K562 (cell line): ENCODE measurements around the gene CRELD2. TPM values are rescaled to one million over a fixed set of nuclear protein-coding genes. Genes with fewer than 3 reads are reported as not detected.
A peak's percentile ranks its signal among the peaks of the same experiment; 100 is the strongest.

Experiments used
- BCLAF1 ChIP-seq, 2 experiments: fragments of 450-650 bp in 1 of 2; IDR thresholded peaks; 2 replicates each; pipeline ENCODE4 v1.6.1; 2011 to 2017; ENCODE audit warnings: low read depth in 2 of 2, antibody characterized with exemption in 1 of 2, borderline replicate concordance in 1 of 2, low read length in 1 of 2, mild to moderate bottlenecking in 1 of 2, mixed read lengths in 1 of 2; ENCODE audit not compliant: control insufficient read depth in 1 of 2
- C11orf30 ChIP-seq: fragments of 450-650 bp; IDR thresholded peaks from 2 replicates; pipeline ENCODE4 v1.6.1; 2016; ENCODE audit warnings: low read depth, mild to moderate bottlenecking
- CHD7 ChIP-seq: fragments of 200-600 bp; sonication (generic); IDR thresholded peaks from one replicate; pipeline ENCODE4 v1.6.1; 2012; ENCODE audit warnings: mild to moderate bottlenecking, low read depth, low read length, inconsistent platforms
- FOXJ2 ChIP-seq: fragments of 200-800 bp; sonication (Bioruptor generic); IDR thresholded peaks from 2 replicates; pipeline ENCODE4 v1.6.1; 2016; ENCODE audit warnings: missing genetic modification characterization, missing compliant biosample characterization
- HDAC1 ChIP-seq, 2 experiments: fragments of 450-650 bp; IDR thresholded peaks; 2 replicates each; pipeline ENCODE4 v1.6.1; 2016 to 2017; ENCODE audit warnings: inconsistent platforms in 1 of 2, mild to moderate bottlenecking in 1 of 2, moderate library complexity in 1 of 2
- HMG20A ChIP-seq: fragments of 450-650 bp; formaldehyde crosslinking; conservative IDR thresholded peaks from 2 replicates; pipeline ENCODE4 v1.4.0; 2020; ENCODE audit warnings: mild to moderate bottlenecking, mixed read lengths
- HMG20B ChIP-seq: fragments of 250-450 bp; sonication (Bioruptor Pico); IDR thresholded peaks from 2 replicates; pipeline ENCODE4 v1.5.0; 2021; ENCODE audit warnings: mild to moderate bottlenecking
- ID3 ChIP-seq, 2 experiments: fragments of 250-450 bp in 1 of 2; fragments of 450-650 bp in 1 of 2; sonication (Bioruptor Pico) in 1 of 2; IDR thresholded peaks; 2 replicates each; pipeline versions ENCODE4 v1.6.1 to v1.8.0; 2016 to 2021; ENCODE audit warnings: mild to moderate bottlenecking in 2 of 2, moderate library complexity in 2 of 2, missing compliant biosample characterization in 1 of 2, missing genetic modification characterization in 1 of 2
- polyA plus RNA-seq, 8 experiments: library from polyadenylated mRNA; depleted of rRNA in 4 of 8; stranded (reverse) in 5 of 8; unstranded in 3 of 8; fragments of >200 nt; fragmentation: Nextera tagmentation in 2 of 8; fragmentation: Illumina TruSeq in 1 of 8; extraction: Ambion mirVana in 2 of 8; extraction: Trizol in 1 of 8; gene quantifications; 2 replicates each; pipeline versions ENCODE4 v1.2.1 to v1.2.3, GENCODE V29; 2011 to 2014; ENCODE audit warnings: inconsistent platforms in 1 of 8, missing spikeins in 1 of 8
- total RNA-seq, 7 experiments: library from RNA; depleted of rRNA in 6 of 7; stranded (reverse); fragments of >200 nt in 6 of 7; fragmentation: Illumina TruSeq in 2 of 7; extraction: Trizol in 2 of 7; gene quantifications; 2 replicates each; pipeline versions ENCODE4 v1.2.1 to v1.2.3, GENCODE V29; 2011 to 2021; ENCODE audit warnings: low replicate concordance in 1 of 7

Gene CRELD2
- total and polyA plus RNA-seq, 9 of the 15 experiments (the other 6 are each of a cell fraction or from before 2014, with no cell fraction given): 0.96 to 25.3 (median 8.8) TPM

GRCh38 chr22:49872347-49872746 is 46.1 kb upstream of the CRELD2 start (continued):
- TF ChIP-seq CHD7 (no peak), ID3 (CRISPR knock-in tag; IDR thresholded peaks at IDR 0.05) (no peak), ID3 (tag; IDR thresholded peaks at IDR 0.05) (no peak), HMG20B (CRISPR knock-in tag) (no peak), C11orf30 (peak; percentile 90), BCLAF1 (IDR thresholded peaks at IDR 0.05; ENCODE audit: borderline replicate concordance in 1 of 2, control insufficient read depth in 1 of 2, low read depth in 2 of 2, low read length in 1 of 2) (no peak), FOXJ2 (tag) (0 out of 2 replicates have a peak, but pooled peaks have one; percentile 24), HDAC1 (IDR thresholded peaks at IDR 0.05) (0 out of 4 replicates have a peak, but pooled peaks of 1 of the 2 experiments have one; percentile 24), HMG20A (CRISPR knock-in tag) (no peak)
